Activated T-cell treated with anti-CD3 and anti-CD28 coated beads, Interleukin-2, amount 50 U/mL, for 4 hours (primary cell): ENCODE data around the gene GLB1L. TPM values are rescaled to one million over a fixed set of nuclear protein-coding genes. Genes with fewer than 3 reads are reported as not detected.

Experiments
- ATAC-seq, 2 donors: fragments of 200-7000 bp; cut with Tn5 transposase; one replicate each; pipeline ENCODE4 v1.10.0; 2021
- DNase-seq: peaks from one replicate; pipeline ENCODE4 v3.0.0-alpha.2; 2020
- H3K27me3 Mint-ChIP-seq: one replicate; pipeline ENCODE4 v1.8.0; 2021; ENCODE audit warnings: low read depth, mixed read lengths
- H3K36me3 Mint-ChIP-seq: one replicate; pipeline ENCODE4 v1.8.0; 2022; ENCODE audit warnings: mixed read lengths; ENCODE audit not compliant: insufficient read depth
- H3K4me1 Mint-ChIP-seq: one replicate; pipeline ENCODE4 v1.8.0; 2021; ENCODE audit warnings: low read depth, mixed read lengths
- H3K4me3 Mint-ChIP-seq: one replicate; pipeline ENCODE4 v1.8.0; 2021; ENCODE audit warnings: mild to moderate bottlenecking, moderate library complexity, mixed read lengths
- H3K9me3 Mint-ChIP-seq: one replicate; pipeline ENCODE4 v1.8.0; 2021; ENCODE audit warnings: mixed read lengths
- total RNA-seq, 3 donors: library from RNA; stranded (reverse); gene quantifications; one replicate each; pipeline ENCODE4 v1.2.1, GENCODE V29; 2021

The GLB1L gene
- total RNA-seq, 3 donors from 2014 or later: 2.3 to 3.2 (median 3.0) TPM

- peaks cover 24% of the 10 kb centered on the region for H3K36me3 Mint-ChIP-seq
- H3K4me1 Mint-ChIP-seq: peaks cover 14% of the 10 kb centered on the region
- H3K4me3 Mint-ChIP-seq: no peak overlapping the region
- H3K9me3 Mint-ChIP-seq: no peaks in the 10 kb centered on the region
- no peaks in the 10 kb centered on the region for H3K27me3 Mint-ChIP-seq
- DNase-seq: no peak
- ATAC-seq: no peak
Measured at GRCh38 chr2:219285894-219286425, 40.7 kb upstream of the GLB1L start.

- H3K4me1 Mint-ChIP-seq: peaks cover 18% of the 10 kb centered on the region
- H3K36me3 Mint-ChIP-seq: peaks cover 25% of the 10 kb centered on the region
- DNase-seq (no peak), ATAC-seq (no peak)
- H3K9me3 Mint-ChIP-seq: no peaks in the 10 kb centered on the region
- no peak overlapping the region for H3K4me3 Mint-ChIP-seq
- no peaks in the 10 kb centered on the region for H3K27me3 Mint-ChIP-seq
Measured at GRCh38 chr2:219285373-219285735, 40.1 kb upstream of the GLB1L start.

- Mint-ChIP-seq H3K4me1 (peaks cover 25% of the 10 kb centered on the region), H3K27me3 (no peaks in the 10 kb centered on the region), H3K9me3 (no peaks in the 10 kb centered on the region), H3K4me3 (no peak overlapping the region), H3K36me3 (peaks cover 25% of the 10 kb centered on the region)
- no peak for DNase-seq
- no peak for ATAC-seq
Measured at GRCh38 chr2:219284501-219285372, 39.5 kb upstream of the GLB1L start.

- Mint-ChIP-seq H3K4me1 (peaks cover 37% of the 10 kb centered on the region), H3K36me3 (peaks cover 25% of the 10 kb centered on the region), H3K9me3 (no peaks in the 10 kb centered on the region), H3K27me3 (no peaks in the 10 kb centered on the region), H3K4me3 (no peak overlapping the region)
- no peak for ATAC-seq
- DNase-seq: no peak
Measured at GRCh38 chr2:219282943-219283581, 37.8 kb upstream of the GLB1L start.

GRCh38 chr2:219282375-219282774 is 37.1 kb upstream of the GLB1L start:
- no peak overlapping the region for H3K4me3 Mint-ChIP-seq
- peaks cover 44% of the 10 kb centered on the region for H3K4me1 Mint-ChIP-seq
- H3K9me3 Mint-ChIP-seq: no peaks in the 10 kb centered on the region
- ATAC-seq (no peak), DNase-seq (no peak)
- H3K27me3 Mint-ChIP-seq: no peaks in the 10 kb centered on the region
- H3K36me3 Mint-ChIP-seq: peaks cover 25% of the 10 kb centered on the region

- ATAC-seq (no peak), DNase-seq (no peak)
- H3K4me1 Mint-ChIP-seq: peaks cover 47% of the 10 kb centered on the region
- peaks cover 25% of the 10 kb centered on the region for H3K36me3 Mint-ChIP-seq
- no peaks in the 10 kb centered on the region for H3K9me3 Mint-ChIP-seq
- H3K4me3 Mint-ChIP-seq: no peak overlapping the region
- no peaks in the 10 kb centered on the region for H3K27me3 Mint-ChIP-seq
Measured at GRCh38 chr2:219281588-219281987, 36.3 kb upstream of the GLB1L start.

- Mint-ChIP-seq H3K36me3 (peaks cover 23% of the 10 kb centered on the region), H3K4me3 (peak overlapping the region; percentile 93), H3K9me3 (no peaks in the 10 kb centered on the region), H3K4me1 (peaks cover 43% of the 10 kb centered on the region), H3K27me3 (no peaks in the 10 kb centered on the region)
- DNase-seq (no peak), ATAC-seq (no peak)
Measured at GRCh38 chr2:219280651-219281050, 35.4 kb upstream of the GLB1L start.

GRCh38 chr2:219279916-219280516 is 34.8 kb upstream of the GLB1L start:
- peaks cover 41% of the 10 kb centered on the region for H3K4me1 Mint-ChIP-seq
- peak overlapping the region; percentile 93 for H3K4me3 Mint-ChIP-seq
- peaks cover 21% of the 10 kb centered on the region for H3K36me3 Mint-ChIP-seq
- DNase-seq: no peak
- no peak for ATAC-seq
- no peaks in the 10 kb centered on the region for H3K9me3 Mint-ChIP-seq
- no peaks in the 10 kb centered on the region for H3K27me3 Mint-ChIP-seq

- peak; percentile 89 to 90 for ATAC-seq
- Mint-ChIP-seq H3K4me3 (peak within 1 kb of the TSS; percentile 93), H3K4me1 (peaks cover 41% of the 10 kb centered on the region), H3K9me3 (no peaks in the 10 kb centered on the region), H3K36me3 (peaks cover 21% of the 10 kb centered on the region), H3K27me3 (no peaks in the 10 kb centered on the region)
- peak; percentile 99 for DNase-seq
Measured at GRCh38 chr2:219279151-219279915, 34.1 kb upstream of the GLB1L start, which contains the start of gene DNAJB2. Gene DNAJB2, plus strand, starts transcription at chr2:219279366. Its CDS starts 468 bp downstream, at chr2:219279834.

GRCh38 chr2:219278655-219279150 is 33.5 kb upstream of the GLB1L start:
- Mint-ChIP-seq H3K27me3 (no peaks in the 10 kb centered on the region), H3K9me3 (no peaks in the 10 kb centered on the region), H3K4me1 (peaks cover 41% of the 10 kb centered on the region), H3K4me3 (peak overlapping the region; percentile 93), H3K36me3 (peaks cover 19% of the 10 kb centered on the region)
- no peak for DNase-seq
- no peak for ATAC-seq

GRCh38 chr2:219277703-219278654 is 32.7 kb upstream of the GLB1L start:
- DNase-seq (peak; percentile 70), ATAC-seq (no peak)
- Mint-ChIP-seq H3K27me3 (no peaks in the 10 kb centered on the region), H3K4me1 (peaks cover 41% of the 10 kb centered on the region), H3K36me3 (peaks cover 13% of the 10 kb centered on the region), H3K9me3 (no peaks in the 10 kb centered on the region), H3K4me3 (peak overlapping the region; percentile 93)

GRCh38 chr2:219274361-219274921 is 29.2 kb upstream of the GLB1L start:
- no peak overlapping the region for H3K4me3 Mint-ChIP-seq
- no peak for ATAC-seq
- DNase-seq: no peak
- H3K36me3 Mint-ChIP-seq: no peaks in the 10 kb centered on the region
- H3K27me3 Mint-ChIP-seq: no peaks in the 10 kb centered on the region
- peaks cover 20% of the 10 kb centered on the region for H3K4me1 Mint-ChIP-seq
- no peaks in the 10 kb centered on the region for H3K9me3 Mint-ChIP-seq

- H3K27me3 Mint-ChIP-seq: no peaks in the 10 kb centered on the region
- no peak for ATAC-seq
- no peaks in the 10 kb centered on the region for H3K36me3 Mint-ChIP-seq
- no peak overlapping the region for H3K4me3 Mint-ChIP-seq
- peaks cover 19% of the 10 kb centered on the region for H3K4me1 Mint-ChIP-seq
- no peak for DNase-seq
- H3K9me3 Mint-ChIP-seq: no peaks in the 10 kb centered on the region
Measured at GRCh38 chr2:219273937-219274336, 28.7 kb upstream of the GLB1L start.
